ENCODE results near the gene ARFGEF2. TPM values are rescaled to one million over a fixed set of nuclear protein-coding genes. Genes with fewer than 3 reads are reported as not detected.

The ARFGEF2 gene
- total RNA-seq (2022) (30.3 and 33.5 TPM in 2 replicates), Bru-seq, nascent RNA (percentile 83 among the genes with signal in this experiment), BruChase-seq, experiment 1, labeled RNA remaining after a 6-hour chase (percentile 90 among the genes with signal in this experiment), BruChase-seq, experiment 2, labeled RNA remaining after a 2-hour chase (percentile 84 among the genes with signal in this experiment)
- long read RNA-seq, full-length matches to known transcripts = 6 of 24 reads
- long read RNA-seq, partial matches to known transcripts = 12 of 24 reads
- long read RNA-seq, other reads (novel, unspliced or antisense) = 6 of 24 reads

GRCh38 chr20:48921168-48921882 is at the start of gene ARFGEF2:
ARFGEF2 (plus strand) TSS chr20:48921711; CDS start chr20:48921890, 179 bp downstream.
- Mint-ChIP-seq H3K27ac (ENCODE audit: low read depth, unreplicated experiment) (peak within 1 kb of the TSS; percentile 92), H3K27me3 (ENCODE audit: insufficient read depth, unreplicated experiment) (no peaks in the 10 kb centered on the region), H3K9me3 (ENCODE audit: unreplicated experiment) (no peaks in the 10 kb centered on the region), H3K4me1 (ENCODE audit: insufficient read depth, unreplicated experiment) (peaks cover 24% of the 10 kb centered on the region), H3K4me3 (ENCODE audit: unreplicated experiment) (peak within 1 kb of the TSS; percentile 82), H3K36me3 (ENCODE audit: insufficient read depth, unreplicated experiment) (no peaks in the 10 kb centered on the region)
- peak; percentile 90 for DNase-seq (ENCODE audit: unreplicated experiment)
- intact Hi-C loops (cut with micrococcal nuclease) = loop anchor here (5.0 kb wide), 1 partner anchor 126 kb away; the partner anchor contains the start of gene CSE1L
- ChIA-PET POLR2A (interaction anchor here (0.6 to 2.9 kb wide), 17 partner anchors 8 to 266 kb away, joined by 3 to 21 read pairs (median 4); partner anchors contain the start of gene CSE1L), CTCF (interaction anchor here (0.7 to 2.3 kb wide), 5 partner anchors 12 to 264 kb away, joined by 3 to 14 read pairs (median 6); no protein-coding TSS in a partner anchor)
- BruUV-seq (replicated peaks) = no TSS peak
- TF ChIP-seq CTCF (IDR thresholded peaks at IDR 0.05; ENCODE audit: unreplicated experiment) = no peak

- no TSS peak for BruUV-seq (replicated peaks)
- intact Hi-C loops (cut with micrococcal nuclease) = no loop called here
- no peaks in the 10 kb centered on the region for H3K9me3 Mint-ChIP-seq (ENCODE audit: unreplicated experiment)
- no peaks in the 10 kb centered on the region for H3K36me3 Mint-ChIP-seq (ENCODE audit: insufficient read depth, unreplicated experiment)
- H3K27me3 Mint-ChIP-seq (ENCODE audit: insufficient read depth, unreplicated experiment) = no peaks in the 10 kb centered on the region
- H3K4me1 Mint-ChIP-seq (ENCODE audit: insufficient read depth, unreplicated experiment) = peaks cover 14% of the 10 kb centered on the region
- POLR2A ChIA-PET = interaction anchor here (1.8 kb wide), 1 partner anchor 22 kb away, joined by 7 read pairs; no protein-coding TSS in a partner anchor
- no peak overlapping the region for H3K27ac Mint-ChIP-seq (ENCODE audit: low read depth, unreplicated experiment)
- DNase-seq (ENCODE audit: unreplicated experiment) = no peak
- CTCF ChIA-PET = interaction anchor here (0.6 kb wide), 2 partner anchors 12 to 16 kb away, joined by 4 read pairs; no protein-coding TSS in a partner anchor
- no peak overlapping the region for H3K4me3 Mint-ChIP-seq (ENCODE audit: unreplicated experiment)
- TF ChIP-seq CTCF (IDR thresholded peaks at IDR 0.05; ENCODE audit: unreplicated experiment) = no peak
Measured at GRCh38 chr20:48875233-48875913, 46.1 kb upstream of the ARFGEF2 start.

GRCh38 chr20:48875914-48876240 is 45.6 kb upstream of the ARFGEF2 start:
- no peaks in the 10 kb centered on the region for H3K36me3 Mint-ChIP-seq (ENCODE audit: insufficient read depth, unreplicated experiment)
- CTCF ChIA-PET = no interaction called here
- H3K27me3 Mint-ChIP-seq (ENCODE audit: insufficient read depth, unreplicated experiment) = no peaks in the 10 kb centered on the region
- POLR2A ChIA-PET = interaction anchor here (1.0 to 1.8 kb wide), 2 partner anchors 9 to 21 kb away, joined by 3 to 7 read pairs; no protein-coding TSS in a partner anchor
- intact Hi-C loops (cut with micrococcal nuclease) = no loop called here
- DNase-seq (ENCODE audit: unreplicated experiment) = peak; percentile 71
- no peak overlapping the region for H3K4me3 Mint-ChIP-seq (ENCODE audit: unreplicated experiment)
- no peaks in the 10 kb centered on the region for H3K9me3 Mint-ChIP-seq (ENCODE audit: unreplicated experiment)
- no peak for TF ChIP-seq CTCF (IDR thresholded peaks at IDR 0.05; ENCODE audit: unreplicated experiment)
- no peak overlapping the region for H3K27ac Mint-ChIP-seq (ENCODE audit: low read depth, unreplicated experiment)
- BruUV-seq (replicated peaks) = no TSS peak
- peaks cover 14% of the 10 kb centered on the region for H3K4me1 Mint-ChIP-seq (ENCODE audit: insufficient read depth, unreplicated experiment)

- CTCF ChIA-PET = interaction anchor here (1.2 kb wide), 2 partner anchors 28 to 241 kb away, joined by 3 read pairs; no protein-coding TSS in a partner anchor
- peaks cover 14% of the 10 kb centered on the region for H3K4me1 Mint-ChIP-seq (ENCODE audit: insufficient read depth, unreplicated experiment)
- H3K27me3 Mint-ChIP-seq (ENCODE audit: insufficient read depth, unreplicated experiment) = no peaks in the 10 kb centered on the region
- H3K9me3 Mint-ChIP-seq (ENCODE audit: unreplicated experiment) = no peaks in the 10 kb centered on the region
- no peak overlapping the region for H3K4me3 Mint-ChIP-seq (ENCODE audit: unreplicated experiment)
- no peaks in the 10 kb centered on the region for H3K36me3 Mint-ChIP-seq (ENCODE audit: insufficient read depth, unreplicated experiment)
- no TSS peak for BruUV-seq (replicated peaks)
- H3K27ac Mint-ChIP-seq (ENCODE audit: low read depth, unreplicated experiment) = no peak overlapping the region
- intact Hi-C loops (cut with micrococcal nuclease) = no loop called here
- no peak for DNase-seq (ENCODE audit: unreplicated experiment)
- POLR2A ChIA-PET = interaction anchor here (0.8 kb wide), 1 partner anchor 37 kb away, joined by 4 read pairs; no protein-coding TSS in a partner anchor
- TF ChIP-seq CTCF (IDR thresholded peaks at IDR 0.05; ENCODE audit: unreplicated experiment) = no peak
Measured at GRCh38 chr20:48877304-48877703, 44.2 kb upstream of the ARFGEF2 start.
